Esophagus (tissue), 2 donors: Measurements from ENCODE around the gene ASF1B. TPM values are rescaled to one million over a fixed set of nuclear protein-coding genes. Genes with fewer than 3 reads are reported as not detected.

Source experiments
- H3K27ac ChIP-seq, 2 donors: one replicate each; pipeline ENCODE4 v1.5.1; 2013; ENCODE audit warnings: low read depth in 2 of 2, mild to moderate bottlenecking in 2 of 2, inconsistent platforms in 1 of 2, low read length in 1 of 2, moderate library complexity in 1 of 2
- H3K27me3 ChIP-seq, 2 donors: one replicate each; pipeline ENCODE4 v1.6.1; 2013; ENCODE audit warnings: low read length in 2 of 2, control low read depth in 1 of 2, mild to moderate bottlenecking in 1 of 2; ENCODE audit not compliant: insufficient read depth in 2 of 2, control insufficient read depth in 1 of 2
- H3K36me3 ChIP-seq, 2 donors: one replicate each; pipeline ENCODE4 v1.6.1; 2013; ENCODE audit warnings: low read length in 1 of 2; ENCODE audit not compliant: control insufficient read depth in 2 of 2, insufficient read depth in 2 of 2
- H3K4me1 ChIP-seq, 2 donors: one replicate each; pipeline ENCODE4 v1.6.1; 2013; ENCODE audit warnings: low read length in 1 of 2; ENCODE audit not compliant: control insufficient read depth in 2 of 2, insufficient read depth in 2 of 2
- H3K4me3 ChIP-seq, 2 donors: one replicate each; pipeline ENCODE4 v1.5.1; 2013; ENCODE audit warnings: low read length in 2 of 2, mild to moderate bottlenecking in 2 of 2, low read depth in 1 of 2, moderate library complexity in 1 of 2
- H3K9me3 ChIP-seq, 2 donors: one replicate each; pipeline ENCODE4 v1.6.1; 2013; ENCODE audit warnings: mild to moderate bottlenecking in 2 of 2, low read depth in 1 of 2, low read length in 1 of 2, moderate library complexity in 1 of 2; ENCODE audit not compliant: control insufficient read depth in 2 of 2, insufficient read depth in 1 of 2
- WGBS, 2 donors: extraction: QIAGEN DNeasy Blood & Tissue Kit; methylation state at CpG; one replicate each; pipeline ENCODE4 v1.1.7; 2013; 5-methylcytosine and 5-hydroxymethylcytosine counted together
- polyA plus RNA-seq, 2 donors: library from polyadenylated mRNA; stranded (reverse); fragments of 200-250 nt; gene quantifications; one replicate each; pipeline ENCODE4 v1.2.3, GENCODE V29; 2013
- donor health status: healthy with polysubstance abuse.
- donor health status: Bipolar disorder and iron deficiency.

The ASF1B gene
- polyA plus RNA-seq, 2 donors: 9.1 to 14.6 TPM

DNA sequence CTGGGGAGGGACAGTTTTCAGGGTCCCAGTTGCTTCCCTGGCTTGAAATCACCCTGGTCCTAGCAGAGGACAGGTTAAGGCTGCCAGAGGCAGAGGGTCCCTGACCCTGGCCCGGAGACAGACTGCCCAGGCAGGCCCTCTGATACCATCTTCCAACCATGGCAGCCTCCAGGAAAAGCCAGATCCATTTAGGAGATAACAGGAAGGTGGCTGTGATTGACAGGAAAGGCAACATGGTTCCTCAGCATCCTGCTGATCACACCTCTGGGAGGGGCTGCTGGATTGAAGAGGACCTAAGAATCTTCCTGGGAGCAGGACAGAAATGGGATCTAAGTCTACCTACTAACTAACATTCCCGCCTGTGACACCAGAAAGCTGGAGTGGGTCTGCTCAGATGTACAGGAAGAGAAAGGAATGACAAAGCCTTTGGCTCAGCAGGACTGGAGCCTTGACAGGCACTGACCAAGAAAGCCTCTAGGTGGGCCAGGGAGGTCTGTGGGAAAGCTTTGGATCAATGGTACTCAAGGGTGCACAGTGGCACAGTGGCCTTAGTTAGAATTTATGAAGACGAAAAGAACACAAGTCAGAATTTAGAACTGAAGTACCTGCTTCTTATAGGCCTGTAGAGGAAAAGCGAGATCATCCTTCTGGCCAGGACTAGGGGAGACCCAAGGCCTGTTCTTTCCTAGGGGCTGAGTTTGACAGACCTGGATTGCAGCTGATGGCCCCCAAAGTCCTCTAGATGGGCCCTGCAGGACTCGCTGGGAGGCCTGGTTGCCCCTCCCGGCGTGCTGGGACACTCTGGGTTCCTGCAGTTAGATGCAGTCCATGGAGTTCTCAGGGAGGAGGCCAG, 16.5 kb downstream of the ASF1B start:
- Histone ChIP-seq H3K27me3 (no peaks in the 10 kb centered on the region), H3K9me3 (no peaks in the 10 kb centered on the region), H3K4me3 (no peak overlapping the region), H3K4me1 (peaks cover 3 to 14% of the 10 kb centered on the region in 2 donors), H3K36me3 (no peaks in the 10 kb centered on the region), H3K27ac (peak overlapping the region; percentile 62 to 95)
- WGBS, 2 donors: 86 to 91% methylated on average over 7 of the region's 7 CpGs

DNA sequence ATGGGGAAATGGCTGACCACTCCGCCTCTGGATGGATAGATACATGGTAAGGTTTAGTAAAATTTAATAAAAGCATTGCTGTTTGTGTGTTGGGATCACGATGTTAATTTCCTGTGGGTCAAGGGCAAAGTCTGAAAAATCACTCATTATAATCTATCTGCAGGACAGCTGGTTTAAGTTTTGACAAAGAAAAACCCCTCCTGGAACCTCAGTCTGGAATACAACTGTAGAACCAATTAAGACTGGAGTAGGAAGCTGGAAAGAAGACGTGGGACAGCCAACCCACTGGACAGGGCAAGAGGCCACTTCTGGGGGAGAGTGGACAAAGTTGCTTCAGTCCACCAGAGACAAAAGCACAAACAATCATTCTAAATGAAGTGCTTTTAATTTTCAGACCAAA, 17.2 kb downstream of the ASF1B start:
- Histone ChIP-seq H3K9me3 (no peaks in the 10 kb centered on the region), H3K27me3 (no peaks in the 10 kb centered on the region), H3K27ac (peak overlapping the region; percentile 95 to 99), H3K36me3 (no peaks in the 10 kb centered on the region), H3K4me1 (peaks cover 3 to 16% of the 10 kb centered on the region in 2 donors), H3K4me3 (peak overlapping the region in 1 of 2 donors; percentile 57)
- WGBS, 2 donors: 47 to 54% methylated on average over 3 of the region's 3 CpGs

DNA sequence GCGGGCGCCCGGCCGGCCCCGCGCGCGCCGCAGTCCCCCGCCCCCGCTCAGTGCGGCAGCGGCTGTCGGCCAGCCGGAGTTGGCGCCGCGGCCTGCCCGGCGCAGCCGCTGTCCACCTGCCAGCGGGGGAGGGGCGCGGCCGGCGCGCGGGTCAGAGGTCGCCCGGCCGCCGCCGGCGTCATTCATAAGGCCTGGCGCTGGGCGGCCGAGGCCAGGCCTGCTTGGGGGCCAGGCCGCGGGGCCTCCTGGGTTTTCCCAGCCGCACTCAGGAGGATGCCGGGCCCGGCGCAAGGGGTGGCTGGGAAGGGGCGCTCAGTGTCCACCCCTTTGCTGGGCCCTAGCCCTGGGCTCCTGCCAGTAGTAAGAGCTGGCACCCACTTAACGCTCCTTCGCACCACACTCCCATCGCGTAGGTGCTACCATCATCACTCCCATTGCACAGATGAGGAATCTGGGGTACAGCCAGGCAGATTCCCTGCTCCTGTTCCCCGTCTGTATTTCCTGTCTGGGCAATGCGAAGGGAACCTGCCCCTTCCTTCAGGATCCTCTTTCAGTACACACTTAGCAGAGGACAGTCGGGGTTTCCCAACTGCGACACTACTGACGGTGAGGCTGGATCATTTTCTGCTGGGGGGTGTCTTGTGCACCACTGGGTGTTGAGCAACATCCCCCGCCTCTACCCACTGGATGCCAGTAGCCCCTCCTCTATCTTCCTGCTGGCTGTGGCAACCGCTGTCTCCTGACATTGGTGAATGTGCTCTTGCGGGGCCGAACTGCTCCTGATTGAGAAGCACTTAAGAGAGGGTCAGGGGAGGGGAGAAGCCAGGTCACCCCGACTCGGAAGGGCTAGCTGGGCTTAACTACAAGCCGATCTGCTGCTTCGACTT, 18.0 kb downstream of the ASF1B start:
- Histone ChIP-seq H3K4me3 (peak overlapping the region; percentile 57 to 69), H3K4me1 (peaks cover 3 to 20% of the 10 kb centered on the region in 2 donors), H3K27ac (peak overlapping the region; percentile 95 to 99), H3K36me3 (no peaks in the 10 kb centered on the region), H3K27me3 (no peaks in the 10 kb centered on the region), H3K9me3 (no peaks in the 10 kb centered on the region)
- 2 to 3% methylated on average over 45 to 61 of the region's 61 CpGs for WGBS, 2 donors

DNA sequence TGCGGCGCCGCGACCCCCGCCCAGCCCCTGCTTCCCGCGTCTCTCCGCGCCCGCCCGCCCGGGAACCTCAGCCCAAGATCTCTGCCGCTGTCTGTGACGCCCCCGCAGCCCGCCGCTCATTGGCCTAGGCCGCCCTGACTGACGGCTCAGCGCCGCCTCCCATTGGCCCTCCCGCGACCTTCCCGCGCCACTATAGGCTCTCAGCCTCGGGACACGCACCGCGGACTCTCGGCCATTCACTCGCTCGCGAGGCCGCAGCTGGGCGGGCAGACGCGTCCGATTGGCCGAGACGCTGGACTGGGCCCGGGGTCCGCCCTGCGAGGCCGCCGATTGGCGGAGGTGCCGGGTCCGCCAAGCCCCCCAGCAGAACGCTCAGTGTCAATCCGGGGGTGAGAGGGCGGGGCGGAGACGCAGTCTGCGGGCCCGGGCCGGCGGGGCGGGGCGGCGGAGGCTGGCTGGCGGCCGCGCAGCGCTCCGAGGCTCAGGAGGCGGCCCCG, 18.7 kb downstream of the ASF1B start, which contains the start of gene PRKACA:
PRKACA (minus strand) TSS at position 95 of the 497 bp plus-strand sequence. CDS start 215 bp downstream, outside the sequence.
- 0 to 1% methylated on average over 45 to 67 of the region's 67 CpGs for WGBS, 2 donors
- Histone ChIP-seq H3K36me3 (no peaks in the 10 kb centered on the region), H3K9me3 (no peaks in the 10 kb centered on the region), H3K4me1 (peaks cover 4 to 22% of the 10 kb centered on the region in 2 donors), H3K4me3 (peak within 1 kb of the TSS; percentile 73 to 81), H3K27ac (peak within 1 kb of the TSS; percentile 95 to 99), H3K27me3 (no peaks in the 10 kb centered on the region)

DNA sequence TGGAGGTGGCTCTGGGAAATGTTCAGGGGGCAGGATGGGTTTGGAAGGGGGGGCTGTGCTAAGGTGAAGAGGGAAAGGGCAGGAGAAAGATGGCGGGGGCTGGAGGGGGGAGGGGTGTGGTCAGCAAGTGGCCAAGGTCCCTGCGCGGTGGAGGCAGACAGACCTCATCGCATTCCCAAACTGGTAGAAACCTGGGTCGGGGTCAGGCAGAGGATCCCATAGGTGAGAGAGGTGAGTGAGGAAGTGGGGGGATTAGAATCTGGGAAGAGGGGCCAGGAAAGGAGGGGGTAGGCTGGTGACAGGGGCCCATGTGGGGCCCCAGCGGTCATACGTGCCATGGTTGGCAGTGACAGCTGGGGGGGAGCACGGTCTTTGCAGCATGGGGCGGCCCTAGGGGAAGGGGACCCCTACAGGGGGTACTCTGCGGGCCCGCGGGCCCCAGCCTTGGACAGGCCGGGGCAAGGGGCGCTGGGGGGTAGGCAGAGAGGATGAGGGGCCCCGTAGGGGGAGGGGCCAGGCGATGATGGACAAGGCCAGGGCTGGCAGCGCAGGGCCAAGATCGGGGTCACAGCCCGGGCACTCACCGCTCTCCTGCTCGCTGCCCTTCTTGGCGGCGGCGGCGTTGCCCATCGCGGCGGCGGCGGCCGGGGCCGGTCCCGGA, 19.3 kb downstream of the ASF1B start:
- Histone ChIP-seq H3K27ac (peak overlapping the region; percentile 69 to 71), H3K4me3 (peak overlapping the region; percentile 73 to 81), H3K9me3 (no peaks in the 10 kb centered on the region), H3K36me3 (no peaks in the 10 kb centered on the region), H3K27me3 (no peaks in the 10 kb centered on the region), H3K4me1 (peaks cover 10 to 24% of the 10 kb centered on the region in 2 donors)
- 0 to 1% methylated on average over 15 to 33 of the region's 33 CpGs for WGBS, 2 donors

DNA sequence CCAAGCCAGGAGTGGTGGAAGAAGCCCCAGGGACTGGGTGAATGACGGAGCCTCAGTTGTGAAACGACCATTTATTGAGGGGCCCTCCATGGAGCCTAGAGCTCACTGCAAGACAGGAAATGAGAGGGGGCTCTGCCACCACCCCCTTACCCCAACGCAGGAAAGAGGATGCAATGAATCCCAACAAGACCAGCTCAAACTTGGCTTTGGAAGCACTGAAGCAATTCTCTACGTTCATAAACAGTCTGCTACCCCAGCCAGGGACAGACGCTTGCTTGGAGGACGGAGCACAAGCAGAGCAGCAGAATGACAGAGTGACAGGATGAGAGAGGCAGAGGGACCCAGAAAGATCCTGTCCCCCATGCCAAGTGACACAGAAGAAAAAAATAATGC, 19.9 kb downstream of the ASF1B start:
- Histone ChIP-seq H3K27me3 (no peaks in the 10 kb centered on the region), H3K27ac (no peak overlapping the region), H3K4me3 (peak overlapping the region; percentile 73 to 81), H3K36me3 (no peaks in the 10 kb centered on the region), H3K4me1 (peaks cover 10 to 24% of the 10 kb centered on the region in 2 donors), H3K9me3 (no peaks in the 10 kb centered on the region)
- WGBS, 2 donors: 9 to 12% methylated on average over 6 of the region's 6 CpGs

DNA sequence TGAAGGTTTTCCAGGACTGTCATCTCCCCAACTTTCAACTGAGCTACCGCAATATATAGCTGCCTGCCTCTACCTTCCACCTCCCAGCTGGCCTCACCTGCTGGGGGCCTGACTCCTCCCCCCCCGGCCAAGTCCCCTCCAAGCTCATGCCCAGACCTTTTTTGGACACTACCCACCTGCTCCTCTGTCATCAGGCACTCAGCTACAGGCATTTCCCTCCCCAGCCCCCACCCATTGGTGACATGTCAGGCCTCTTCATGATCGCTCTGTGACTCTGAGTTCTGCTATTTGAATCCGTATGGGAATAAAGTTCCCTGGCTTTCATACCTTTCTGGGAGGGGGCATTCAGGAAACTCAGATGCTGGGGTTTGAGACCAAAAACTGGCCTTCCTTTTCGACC, 20.6 kb downstream of the ASF1B start:
- Histone ChIP-seq H3K9me3 (no peaks in the 10 kb centered on the region), H3K27ac (no peak overlapping the region), H3K4me3 (no peak overlapping the region), H3K27me3 (no peaks in the 10 kb centered on the region), H3K4me1 (peaks cover 10 to 24% of the 10 kb centered on the region in 2 donors), H3K36me3 (no peaks in the 10 kb centered on the region)
- WGBS, 2 donors: 69 to 76% methylated on average over 5 of the region's 5 CpGs

DNA sequence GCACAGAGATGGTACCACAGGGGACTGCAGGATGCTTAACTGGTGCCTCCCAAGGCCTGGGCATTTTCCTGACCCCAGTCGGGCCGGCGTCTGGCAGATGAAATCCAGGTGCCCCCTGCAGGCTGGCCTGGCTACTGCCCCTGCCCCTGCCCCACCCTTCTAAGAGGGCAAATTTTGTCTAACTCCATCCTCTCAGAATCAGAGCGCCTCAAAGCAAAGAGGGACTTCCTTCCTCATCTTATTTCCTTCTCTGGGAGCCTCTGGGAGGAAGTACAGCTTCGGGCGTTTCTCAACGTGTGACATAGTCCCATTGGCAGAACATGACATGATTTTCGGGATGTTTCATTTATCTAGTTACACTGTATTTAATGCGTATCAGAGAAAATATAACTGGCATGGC, 21.5 kb downstream of the ASF1B start:
- no peaks in the 10 kb centered on the region for H3K9me3 ChIP-seq
- WGBS, 2 donors: 38 to 41% methylated on average over 9 of the region's 9 CpGs
- no peaks in the 10 kb centered on the region for H3K36me3 ChIP-seq
- H3K27me3 ChIP-seq: no peaks in the 10 kb centered on the region
- H3K4me1 ChIP-seq: peaks cover 10 to 24% of the 10 kb centered on the region in 2 donors
- no peak overlapping the region for H3K4me3 ChIP-seq
- peak overlapping the region; percentile 13 to 35 for H3K27ac ChIP-seq

DNA sequence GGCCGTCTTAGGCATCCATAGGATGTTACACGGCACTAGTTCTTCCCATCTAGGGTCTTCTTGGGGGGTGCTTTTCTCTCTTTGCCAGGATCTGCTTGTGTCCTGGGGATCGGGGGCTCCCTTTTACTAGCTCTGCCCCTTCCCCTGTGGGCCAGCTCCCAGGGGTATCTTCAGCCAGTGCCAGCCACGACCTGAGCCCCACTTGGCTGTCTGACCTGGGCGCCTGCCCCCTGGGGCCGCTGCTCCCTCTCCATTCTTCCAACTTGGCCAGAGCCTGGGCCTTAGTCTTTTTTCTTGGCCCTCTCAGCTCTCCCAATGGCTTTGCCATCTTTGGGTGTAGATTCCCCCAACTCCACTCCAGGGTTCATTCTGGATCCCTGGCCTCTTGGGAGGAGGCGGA, 21.9 kb downstream of the ASF1B start:
- Histone ChIP-seq H3K27ac (peak overlapping the region in 1 of 2 donors; percentile 35), H3K36me3 (no peaks in the 10 kb centered on the region)

More for the DNA sequence above, 21.9 kb downstream of the ASF1B start:
- Histone ChIP-seq H3K4me1 (peaks cover 10 to 24% of the 10 kb centered on the region in 2 donors), H3K27me3 (no peaks in the 10 kb centered on the region), H3K4me3 (no peak overlapping the region), H3K9me3 (no peaks in the 10 kb centered on the region)
- WGBS, 2 donors: 84 to 89% methylated on average over 7 of the region's 7 CpGs
